ENCODE results near the gene LUZP4.
"Not testable (repeated sequence)": the region's sequence is repeated elsewhere in the genome, so short reads cannot be mapped to it uniquely, and the experiment has no call there.

Gene LUZP4

GRCh38 chrX:115289465-115289864 is at the start of gene LUZP4:
TSS of gene LUZP4 (plus strand) at chrX:115289715. CDS start at chrX:115289760, 45 bp downstream.
- DNase-seq (ENCODE audit: low spot score): no peak

GRCh38 chrX:115251458-115252233 is 37.9 kb upstream of the LUZP4 start:
- no peak for DNase-seq (ENCODE audit: low spot score)

GRCh38 chrX:115255003-115255402 is 34.5 kb upstream of the LUZP4 start:
- no peak for DNase-seq (ENCODE audit: low spot score)

GRCh38 chrX:115257711-115258110 is 31.8 kb upstream of the LUZP4 start:
- no peak for DNase-seq (ENCODE audit: low spot score)

GRCh38 chrX:115259238-115259875 is 30.2 kb upstream of the LUZP4 start:
- DNase-seq (ENCODE audit: low spot score): no peak

GRCh38 chrX:115260330-115260729 is 29.2 kb upstream of the LUZP4 start:
- DNase-seq (ENCODE audit: low spot score): no peak

GRCh38 chrX:115261148-115261547 is 28.4 kb upstream of the LUZP4 start:
- no peak for DNase-seq (ENCODE audit: low spot score)

GRCh38 chrX:115264009-115264408 is 25.5 kb upstream of the LUZP4 start:
- no peak for DNase-seq (ENCODE audit: low spot score)

GRCh38 chrX:115266300-115266699 is 23.2 kb upstream of the LUZP4 start:
- no peak for DNase-seq (ENCODE audit: low spot score)

- DNase-seq (ENCODE audit: low spot score): no peak
Observed at GRCh38 chrX:115268421-115268820, 21.1 kb upstream of the LUZP4 start.

GRCh38 chrX:115269051-115269683 is 20.3 kb upstream of the LUZP4 start:
- no peak for DNase-seq (ENCODE audit: low spot score)

GRCh38 chrX:115284877-115285276 is 4.6 kb upstream of the LUZP4 start:
- no peak for DNase-seq (ENCODE audit: low spot score)

GRCh38 chrX:115297189-115297588 is 7.7 kb downstream of the LUZP4 start:
- DNase-seq (ENCODE audit: low spot score): no peak

GRCh38 chrX:115311139-115311538 is 21.6 kb downstream of the LUZP4 start:
- DNase-seq (ENCODE audit: low spot score): no peak

- no peak for DNase-seq (ENCODE audit: low spot score)
Observed at GRCh38 chrX:115311601-115312001, 22.1 kb downstream of the LUZP4 start.

GRCh38 chrX:115318139-115318538 is 28.6 kb downstream of the LUZP4 start:
- no peak for DNase-seq (ENCODE audit: low spot score)

- DNase-seq (ENCODE audit: low spot score): no peak
Observed at GRCh38 chrX:115322375-115322774, 32.9 kb downstream of the LUZP4 start.

GRCh38 chrX:115324194-115324593 is 34.7 kb downstream of the LUZP4 start:
- no peak for DNase-seq (ENCODE audit: low spot score)

GRCh38 chrX:115329282-115329681 is 39.8 kb downstream of the LUZP4 start:
- DNase-seq (ENCODE audit: low spot score): not testable (repeated sequence)

- peak; percentile 47 for DNase-seq (ENCODE audit: low spot score)
Observed at GRCh38 chrX:115330498-115331168, 41.1 kb downstream of the LUZP4 start.

GRCh38 chrX:115332832-115333231 is 43.3 kb downstream of the LUZP4 start:
- DNase-seq (ENCODE audit: low spot score): no peak

- DNase-seq (ENCODE audit: low spot score): no peak
Observed at GRCh38 chrX:115333446-115333845, 43.9 kb downstream of the LUZP4 start.

All from activated CD4-positive, alpha-beta T cell treated with anti-CD3 and anti-CD28 coated beads, Interleukin-2, Interleukin-4, amounts not matched to agents 100 ng/mL and 50 ng/mL, durations not matched to agents 16 hours and 8 hours (primary cell).